BLaER1 treated with 17β-estradiol and CSF1 and Interleukin-3, amounts not matched to agents 10 nM and 100 nM (cell line): Measurements from ENCODE around the gene ESRRG.

Source experiments
- H3K27ac ChIP-seq, 11 experiments: shearing (Covaris generic); formaldehyde crosslinking; 2 replicates each; pipeline ENCODE4 v1.8.1; 2022
- H3K27me3 ChIP-seq, 11 experiments: shearing (Covaris generic); formaldehyde crosslinking; 2 replicates each; pipeline ENCODE4 v1.8.1; 2022
- H3K36me3 ChIP-seq, 11 experiments: shearing (Covaris generic); formaldehyde crosslinking; 2 replicates each; pipeline ENCODE4 v1.8.1; 2022
- H3K4me1 ChIP-seq, 10 experiments: shearing (Covaris generic); formaldehyde crosslinking; 2 replicates each; pipeline ENCODE4 v1.8.1; 2022
- H3K4me2 ChIP-seq, 11 experiments: shearing (Covaris generic); formaldehyde crosslinking; 2 replicates each; pipeline ENCODE4 v1.8.1; 2022
- H3K4me3 ChIP-seq, 10 experiments: shearing (Covaris generic); formaldehyde crosslinking; 2 replicates each; pipeline ENCODE4 v1.8.1; 2022
- H3K9ac ChIP-seq, 11 experiments: shearing (Covaris generic); formaldehyde crosslinking; 2 replicates each; pipeline ENCODE4 v1.8.1; 2022
- H3K9me3 ChIP-seq, 11 experiments: shearing (Covaris generic); formaldehyde crosslinking; replicated peaks in 1 of 11; 2 replicates each; pipeline ENCODE4 v1.8.1; 2022
- H4K20me1 ChIP-seq, 11 experiments: shearing (Covaris generic); formaldehyde crosslinking; 2 replicates each; pipeline ENCODE4 v1.8.1; 2022
- Cebpa-rat ChIP-seq, 11 experiments: shearing (Covaris generic); IDR thresholded peaks; 2 replicates each; pipeline ENCODE4 v1.8.1; 2022

The ESRRG gene

GRCh38 chr1:216459651-216460207, 263.5 kb downstream of the ESRRG start:
- H3K27ac ChIP-seq, result no peak overlapping the region
- H3K9ac ChIP-seq, result no peak overlapping the region
- H3K4me3 ChIP-seq, result no peak overlapping the region
- H3K4me1 ChIP-seq, result no peaks in the 10 kb centered on the region
- no peaks in the 10 kb centered on the region for H4K20me1 ChIP-seq
- H3K27me3 ChIP-seq, result no peaks in the 10 kb centered on the region
- H3K9me3 ChIP-seq, result no peaks in the 10 kb centered on the region
- no peak for TF ChIP-seq Cebpa-rat (IDR thresholded peaks at IDR 0.05)
- no peak overlapping the region for H3K4me2 ChIP-seq
- no peaks in the 10 kb centered on the region for H3K36me3 ChIP-seq

GRCh38 chr1:216458812-216459211, 264.4 kb downstream of the ESRRG start:
- Histone ChIP-seq H3K27me3 (no peaks in the 10 kb centered on the region), H3K36me3 (no peaks in the 10 kb centered on the region), H4K20me1 (no peaks in the 10 kb centered on the region), H3K4me2 (no peak overlapping the region), H3K4me1 (no peaks in the 10 kb centered on the region), H3K27ac (no peak overlapping the region), H3K9ac (no peak overlapping the region), H3K9me3 (no peaks in the 10 kb centered on the region), H3K4me3 (no peak overlapping the region)
- no peak for TF ChIP-seq Cebpa-rat (IDR thresholded peaks at IDR 0.05)

- no peak overlapping the region for H3K4me2 ChIP-seq
- H3K4me1 ChIP-seq, result no peaks in the 10 kb centered on the region
- no peaks in the 10 kb centered on the region for H3K9me3 ChIP-seq
- no peaks in the 10 kb centered on the region for H3K27me3 ChIP-seq
- H4K20me1 ChIP-seq, result no peaks in the 10 kb centered on the region
- no peak for TF ChIP-seq Cebpa-rat (IDR thresholded peaks at IDR 0.05)
- H3K36me3 ChIP-seq, result no peaks in the 10 kb centered on the region
- no peak overlapping the region for H3K4me3 ChIP-seq
- no peak overlapping the region for H3K27ac ChIP-seq
- no peak overlapping the region for H3K9ac ChIP-seq
Observed at GRCh38 chr1:216457356-216457755, 265.9 kb downstream of the ESRRG start.

GRCh38 chr1:216456682-216457081, 266.5 kb downstream of the ESRRG start:
- no peaks in the 10 kb centered on the region for H4K20me1 ChIP-seq
- H3K9me3 ChIP-seq, result no peaks in the 10 kb centered on the region
- no peaks in the 10 kb centered on the region for H3K27me3 ChIP-seq
- no peak overlapping the region for H3K9ac ChIP-seq
- H3K4me1 ChIP-seq, result no peaks in the 10 kb centered on the region
- H3K27ac ChIP-seq, result no peak overlapping the region
- no peak for TF ChIP-seq Cebpa-rat (IDR thresholded peaks at IDR 0.05)
- H3K4me2 ChIP-seq, result no peak overlapping the region
- no peak overlapping the region for H3K4me3 ChIP-seq
- no peaks in the 10 kb centered on the region for H3K36me3 ChIP-seq

GRCh38 chr1:216453777-216454176, 269.5 kb downstream of the ESRRG start:
- no peak for TF ChIP-seq Cebpa-rat (IDR thresholded peaks at IDR 0.05)
- Histone ChIP-seq H3K27ac (no peak overlapping the region), H3K4me2 (no peak overlapping the region), H4K20me1 (no peaks in the 10 kb centered on the region), H3K9ac (no peak overlapping the region), H3K27me3 (no peaks in the 10 kb centered on the region), H3K9me3 (no peaks in the 10 kb centered on the region), H3K4me3 (no peak overlapping the region), H3K36me3 (no peaks in the 10 kb centered on the region), H3K4me1 (no peaks in the 10 kb centered on the region)
